ENCODE measurements around the gene SORCS1.

SORCS1 gene

GRCh38 chr10:106996510-106996909 is 168.0 kb downstream of the SORCS1 start:
- H3K4me3 ChIP-seq (ENCODE audit: low read length): no peak overlapping the region
- no peak for TF ChIP-seq CTCF (conservative IDR thresholded peaks at IDR 0.05; ENCODE audit: low read length)
- DNase-seq (ENCODE audit: low read depth): no peak

GRCh38 chr10:106992055-106992454 is 172.5 kb downstream of the SORCS1 start:
- no peak for TF ChIP-seq CTCF (conservative IDR thresholded peaks at IDR 0.05; ENCODE audit: low read length)
- no peak for DNase-seq (ENCODE audit: low read depth)
- no peak overlapping the region for H3K4me3 ChIP-seq (ENCODE audit: low read length)

- no peak overlapping the region for H3K4me3 ChIP-seq (ENCODE audit: low read length)
- TF ChIP-seq CTCF (conservative IDR thresholded peaks at IDR 0.05; ENCODE audit: low read length): no peak
- no peak for DNase-seq (ENCODE audit: low read depth)
These were observed 173.4 kb downstream of the SORCS1 start for GRCh38 chr10:106991091-106991490.

- no peak for TF ChIP-seq CTCF (conservative IDR thresholded peaks at IDR 0.05; ENCODE audit: low read length)
- no peak for DNase-seq (ENCODE audit: low read depth)
- H3K4me3 ChIP-seq (ENCODE audit: low read length): no peak overlapping the region
These were observed 177.1 kb downstream of the SORCS1 start for GRCh38 chr10:106987362-106987761.

GRCh38 chr10:106982268-106982667 is 182.2 kb downstream of the SORCS1 start:
- no peak for TF ChIP-seq CTCF (conservative IDR thresholded peaks at IDR 0.05; ENCODE audit: low read length)
- H3K4me3 ChIP-seq (ENCODE audit: low read length): no peak overlapping the region
- no peak for DNase-seq (ENCODE audit: low read depth)

- no peak for DNase-seq (ENCODE audit: low read depth)
- TF ChIP-seq CTCF (conservative IDR thresholded peaks at IDR 0.05; ENCODE audit: low read length): no peak
- H3K4me3 ChIP-seq (ENCODE audit: low read length): no peak overlapping the region
These were observed 182.9 kb downstream of the SORCS1 start for GRCh38 chr10:106981452-106982075.

Data from AG10803 (cell line).